A673 (cell line): ENCODE measurements around the gene COL9A3. TPM values are rescaled to one million over a fixed set of nuclear protein-coding genes. Genes with fewer than 3 reads are reported as not detected.

Source experiments
- BruUV-seq: library from RNA; stranded (reverse); fragments of 400-500 nt; replicated peaks from 2 replicates; lab custom pipeline; 2021; lab: Mats Ljungman, UMichigan
- CTCF ChIA-PET: fragments of 300-600 bp; sonication (Branson Sonifier 250); formaldehyde crosslinking; loops from one replicate; lab custom pipeline; 2022; ENCODE audit warnings: antibody characterized with exemption; lab: Charles Lee
- POLR2A ChIA-PET: fragments of 300-600 bp; sonication (Branson Sonifier 250); formaldehyde crosslinking; loops from one replicate; lab custom pipeline; 2022; ENCODE audit warnings: antibody characterized with exemption; ENCODE audit not compliant: low non-redundant PET; lab: Charles Lee
- DNase-seq: peaks from one replicate; pipeline ENCODE4 v3.0.0-alpha.2; 2015; ENCODE audit warnings: low spot score
- H3K27ac ChIP-seq: fragments of 200-600 bp; sonication (generic); 2 replicates; pipeline ENCODE4 v1.5.1; 2016; ENCODE audit warnings: mixed run types, low read depth, mild to moderate bottlenecking, mixed read lengths, antibody characterized with exemption, low read length; ENCODE audit not compliant: poor library complexity, severe bottlenecking
- H3K27me3 ChIP-seq: fragments of 200-600 bp; sonication (generic); replicated peaks from 2 replicates; pipeline ENCODE4 v1.6.1; 2017; ENCODE audit warnings: mixed run types, low read depth, mild to moderate bottlenecking, mixed read lengths, antibody characterized with exemption, low read length; ENCODE audit not compliant: insufficient read depth, poor library complexity
- H3K36me3 ChIP-seq: fragments of 200-600 bp; sonication (generic); 2 replicates; pipeline ENCODE4 v1.6.1; 2016; ENCODE audit warnings: mixed run types, mild to moderate bottlenecking, mixed read lengths, antibody characterized with exemption, low read length; ENCODE audit not compliant: insufficient read depth, poor library complexity, severe bottlenecking
- H3K4me1 ChIP-seq: fragments of 200-600 bp; sonication (generic); 2 replicates; pipeline ENCODE4 v1.6.1; 2017; ENCODE audit warnings: mixed run types, mild to moderate bottlenecking, mixed read lengths, antibody characterized with exemption, low read length; ENCODE audit not compliant: insufficient read depth, poor library complexity, severe bottlenecking
- H3K4me3 ChIP-seq: fragments of 200-600 bp; sonication (generic); 2 replicates; pipeline ENCODE4 v1.5.1; 2016; ENCODE audit warnings: low read depth, mixed run types, mild to moderate bottlenecking, mixed read lengths, low read length; ENCODE audit not compliant: poor library complexity, severe bottlenecking
- H3K9me3 ChIP-seq: fragments of 200-600 bp; sonication (generic); 2 replicates; pipeline ENCODE4 v1.6.1; 2016; ENCODE audit warnings: mixed run types, low read depth, mild to moderate bottlenecking, mixed read lengths, antibody characterized with exemption, low read length; ENCODE audit not compliant: poor library complexity, severe bottlenecking
- CTCF ChIP-seq: fragments of 300-800, 200-600 bp; sonication (generic); conservative IDR thresholded peaks from 2 replicates; pipeline ENCODE4 v1.5.1; 2017; ENCODE audit warnings: low read depth, mild to moderate bottlenecking, antibody characterized with exemption, low read length, moderate library complexity, mixed read lengths
- EZH2 ChIP-seq: fragments of 200-600 bp; sonication (generic); IDR thresholded peaks from 2 replicates; pipeline ENCODE4 v1.6.1; 2017; ENCODE audit warnings: borderline replicate concordance, low read depth, mild to moderate bottlenecking, mixed read lengths, antibody characterized with exemption, low read length; ENCODE audit not compliant: poor library complexity, severe bottlenecking
- intact Hi-C: fragments of 100-400 bp; cut with micrococcal nuclease; formaldehyde crosslinking; loops from one replicate; pipeline ENCODE4 v1.10.0; 2022; ENCODE audit not compliant: unreplicated experiment
- total RNA-seq: library from RNA; stranded (reverse); gene quantifications from 2 replicates; pipeline ENCODE4 v1.2.3, GENCODE V29; 2021

Gene COL9A3
- total RNA-seq, 1 experiment from 2014 or later: 8.4 TPM

GRCh38 chr20:62880935-62881661, 64.2 kb downstream of the COL9A3 start:
- intact Hi-C loops: no loop called here
- ChIA-PET POLR2A (no interaction called here), CTCF (no interaction called here)
- no peak for DNase-seq
- no peak overlapping the region for H3K4me3 ChIP-seq
- H3K27ac ChIP-seq: no peak overlapping the region
- TF ChIP-seq EZH2: no peak
- TF ChIP-seq CTCF: no peak
- H3K36me3 ChIP-seq: peaks cover 12% of the 10 kb centered on the region
- no peaks in the 10 kb centered on the region for H3K27me3 ChIP-seq
- BruUV-seq: no TSS peak
- no peaks in the 10 kb centered on the region for H3K9me3 ChIP-seq
- H3K4me1 ChIP-seq: peaks cover 17% of the 10 kb centered on the region

GRCh38 chr20:62881662-62882395, 65.0 kb downstream of the COL9A3 start:
- CTCF ChIA-PET: no interaction called here
- peaks cover 15% of the 10 kb centered on the region for H3K36me3 ChIP-seq

GRCh38 chr20:62882426-62882825, 65.6 kb downstream of the COL9A3 start:
- Histone ChIP-seq H3K36me3 (peaks cover 18% of the 10 kb centered on the region), H3K4me3 (no peak overlapping the region), H3K27ac (no peak overlapping the region), H3K4me1 (peaks cover 22% of the 10 kb centered on the region), H3K9me3 (no peaks in the 10 kb centered on the region), H3K27me3 (no peaks in the 10 kb centered on the region)
- TF ChIP-seq EZH2: no peak
- TF ChIP-seq CTCF: no peak
- CTCF ChIA-PET: no interaction called here
- POLR2A ChIA-PET: no interaction called here
- DNase-seq: no peak
- BruUV-seq: no TSS peak
- intact Hi-C loops: no loop called here

More at GRCh38 chr20:62881662-62882395, 65.0 kb downstream of the COL9A3 start:
- no peak overlapping the region for H3K4me3 ChIP-seq
- TF ChIP-seq EZH2: no peak
- no peak for TF ChIP-seq CTCF
- H3K27me3 ChIP-seq: no peaks in the 10 kb centered on the region
- H3K4me1 ChIP-seq: peaks cover 18% of the 10 kb centered on the region
- POLR2A ChIA-PET: no interaction called here
- TSS peak; percentile 14 for BruUV-seq
- intact Hi-C loops: no loop called here
- DNase-seq: no peak
- H3K27ac ChIP-seq: no peak overlapping the region
- H3K9me3 ChIP-seq: no peaks in the 10 kb centered on the region
